Kidney (tissue), 14 donors: ENCODE measurements around the gene MAP4. TPM values are rescaled to one million over a fixed set of nuclear protein-coding genes. Genes with fewer than 3 reads are reported as not detected.
A peak's percentile ranks its signal among the peaks of the same experiment; 100 is the strongest.

ENCODE experiments used
- DNase-seq, 5 donors: peaks; one replicate each; pipeline ENCODE4 v3.0.0-alpha.2; 2013 to 2020
- FAIRE-seq: peaks from 2 replicates; lab custom pipeline; 2012; peaks lifted over from hg19 to GRCh38; lab: Jason Lieb, UNC
- H3K27ac ChIP-seq, 2 donors: one replicate each; pipeline ENCODE4 v1.7.0; 2013; ENCODE audit warnings: low read depth in 2 of 2, low read length in 2 of 2, inconsistent platforms in 1 of 2
- H3K27me3 ChIP-seq: one replicate; pipeline ENCODE4 v1.7.1; 2013; ENCODE audit warnings: low read length, inconsistent platforms; ENCODE audit not compliant: control insufficient read depth, insufficient read depth
- H3K36me3 ChIP-seq, 3 donors: one replicate each; pipeline versions ENCODE4 v1.7.0 to v1.7.1; 2013; ENCODE audit warnings: low read length in 3 of 3, control low read depth in 1 of 3, inconsistent platforms in 1 of 3; ENCODE audit not compliant: insufficient read depth in 3 of 3, control insufficient read depth in 2 of 3
- H3K4me1 ChIP-seq, 3 donors: one replicate each; pipeline versions ENCODE4 v1.7.0 to v1.7.1; 2013; ENCODE audit warnings: low read length in 3 of 3, inconsistent platforms in 1 of 3, low read depth in 1 of 3; ENCODE audit not compliant: control insufficient read depth in 2 of 3, insufficient read depth in 2 of 3
- H3K4me3 ChIP-seq, 3 donors: one replicate each; pipeline versions ENCODE4 v1.7.0 to v1.8.1; 2013; ENCODE audit warnings: low read length in 3 of 3, control low read depth in 1 of 3, inconsistent platforms in 1 of 3
- H3K9ac ChIP-seq, 3 donors: one replicate each; pipeline versions ENCODE4 v1.7.0 to v1.7.1; 2013; ENCODE audit warnings: low read length in 3 of 3, control low read depth in 1 of 3, inconsistent platforms in 1 of 3
- H3K9me3 ChIP-seq, 3 donors: one replicate each; pipeline versions ENCODE4 v1.7.0 to v1.7.1; 2013; ENCODE audit warnings: low read length in 3 of 3, control low read depth in 1 of 3, inconsistent platforms in 1 of 3; ENCODE audit not compliant: control insufficient read depth in 2 of 3, insufficient read depth in 1 of 3
- CTCF ChIP-seq: IDR thresholded peaks from 3 replicates; pipeline ENCODE4 v1.5.1; 2012; ENCODE audit warnings: mild to moderate bottlenecking, moderate library complexity, borderline replicate concordance; ENCODE audit not compliant: insufficient read depth; ENCODE audit errors: extremely low read depth
- intact Hi-C: fragments of 100-400 bp; cut with DNase I; formaldehyde crosslinking; loops from one replicate; pipeline ENCODE4 v1.11.1; 2022
- polyA plus RNA-seq: library from polyadenylated mRNA; stranded (reverse); fragments of 350-450 nt; fragmentation: Illumina TruSeq; extraction: RNeasy Lipid Tissue Mini Kit (QIAGEN cat#74804); gene quantifications from one replicate; pipeline ENCODE4 v1.2.3, GENCODE V29; 2014; ENCODE audit warnings: low read depth, low replicate concordance; ENCODE audit not compliant: insufficient read depth
- total RNA-seq: library from RNA; stranded (reverse); fragmentation: NEBNext Ultra II Directional; extraction: Animal tissue kit (Norgen Biotek cat#: 25700); gene quantifications from one replicate; pipeline ENCODE4 v1.2.1, GENCODE V29; 2021
- donor health status: control.
- donor health status: control.
- donor health status: control.
- donor health status: control.
- donor health status: control.
- donor health status: DM: yes; HTN: yes; CAD: no.
- donor health status: Normal renal cell carcinoma (clear cell type).

MAP4 gene
- total and polyA plus RNA-seq, 2 donors from 2014 or later: 69.6 to 239 TPM

GRCh38 chr3:48004694-48005093, 11.5 kb downstream of the MAP4 start:
- Histone ChIP-seq H3K9me3 (no peaks in the 10 kb centered on the region), H3K4me3 (no peak overlapping the region), H3K27me3 (no peaks in the 10 kb centered on the region), H3K36me3 (no peaks in the 10 kb centered on the region), H3K4me1 (peaks cover 0 to 1% (median 0%) of the 10 kb centered on the region in 3 donors), H3K9ac (no peak overlapping the region), H3K27ac (no peak overlapping the region)
- intact Hi-C loops: no loop called here
- no peak for DNase-seq
- no peak for FAIRE-seq
- no peak for TF ChIP-seq CTCF

GRCh38 chr3:48002787-48003186, 13.4 kb downstream of the MAP4 start:
- FAIRE-seq (peak; percentile 45), DNase-seq (no peak)
- Histone ChIP-seq H3K36me3 (no peaks in the 10 kb centered on the region), H3K27ac (no peak overlapping the region), H3K27me3 (no peaks in the 10 kb centered on the region), H3K4me3 (no peak overlapping the region), H3K9ac (no peak overlapping the region), H3K9me3 (no peaks in the 10 kb centered on the region), H3K4me1 (no peaks in the 10 kb centered on the region)
- intact Hi-C loops: no loop called here
- TF ChIP-seq CTCF: no peak

- Histone ChIP-seq H3K27me3 (no peaks in the 10 kb centered on the region), H3K4me1 (no peaks in the 10 kb centered on the region), H3K4me3 (no peak overlapping the region), H3K9me3 (no peaks in the 10 kb centered on the region), H3K9ac (no peak overlapping the region), H3K27ac (no peak overlapping the region), H3K36me3 (no peaks in the 10 kb centered on the region)
- FAIRE-seq (no peak), DNase-seq (no peak)
- TF ChIP-seq CTCF: no peak
- intact Hi-C loops: no loop called here
These were observed 14.2 kb downstream of the MAP4 start for GRCh38 chr3:48001991-48002390.

GRCh38 chr3:48000212-48000611, 16.0 kb downstream of the MAP4 start:
- Histone ChIP-seq H3K27ac (no peak overlapping the region), H3K9me3 (no peaks in the 10 kb centered on the region), H3K9ac (no peak overlapping the region), H3K27me3 (no peaks in the 10 kb centered on the region), H3K4me1 (no peaks in the 10 kb centered on the region), H3K4me3 (no peak overlapping the region), H3K36me3 (no peaks in the 10 kb centered on the region)
- no peak for TF ChIP-seq CTCF
- no peak for DNase-seq
- intact Hi-C loops: no loop called here
- no peak for FAIRE-seq
